Measurements from ENCODE around the gene PCDHA10.

GRCh38 chr5:140882591-140882899 is 26.8 kb downstream of the PCDHA10 start:
- TF ChIP-seq CTCF (IDR thresholded peaks at IDR 0.05) (peak; percentile 63), ZFX (IDR thresholded peaks at IDR 0.05; ENCODE audit: borderline replicate concordance) (no peak)

Measured in 22Rv1 (cell line).